K562 (cell line): ENCODE data around the gene HP. TPM values are rescaled to one million over a fixed set of nuclear protein-coding genes. Genes with fewer than 3 reads are reported as not detected.
A peak's percentile ranks its signal among the peaks of the same experiment; 100 is the strongest.

Experiments
- CBX2 ChIP-seq: fragments of 200-600 bp; sonication (generic); IDR thresholded peaks from one replicate; pipeline ENCODE4 v1.6.1; 2012; ENCODE audit warnings: mild to moderate bottlenecking, low read length, inconsistent platforms; ENCODE audit not compliant: insufficient read depth, poor library complexity, severe bottlenecking
- DDX20 ChIP-seq: fragments of 450-650 bp; IDR thresholded peaks from 2 replicates; pipeline ENCODE4 v1.6.1; 2016; ENCODE audit warnings: missing genetic modification characterization, low read depth, mild to moderate bottlenecking, missing compliant biosample characterization, moderate library complexity
- FOXJ3 ChIP-seq: sonication (generic); formaldehyde crosslinking; IDR thresholded peaks from 2 replicates; pipeline ENCODE4 v1.4.0; 2020; ENCODE audit warnings: mild to moderate bottlenecking, missing genetic modification reagents
- MAFG ChIP-seq: fragments of 450-650 bp; conservative IDR thresholded peaks from 2 replicates; pipeline ENCODE4 v1.6.1; 2016; ENCODE audit warnings: missing genetic modification characterization, missing compliant biosample characterization
- NR2C2 ChIP-seq, 2 experiments: fragments of 200-800 bp in 1 of 2; sonication (Bioruptor generic) in 1 of 2; sonication (generic) in 1 of 2; formaldehyde crosslinking in 1 of 2; IDR thresholded peaks; 2 replicates each; pipeline versions ENCODE4 v1.6.1 to v1.8.0; 2016 to 2022; ENCODE audit warnings: mild to moderate bottlenecking in 1 of 2, missing compliant biosample characterization in 1 of 2, missing genetic modification characterization in 1 of 2, missing genetic modification reagents in 1 of 2
- PTBP1 ChIP-seq: fragments of 200-400 bp; formaldehyde crosslinking; IDR thresholded peaks from 2 replicates; pipeline ENCODE4 v1.6.1; 2017; ENCODE audit warnings: low read depth, low read length
- SAFB2 ChIP-seq: fragments of 200-400 bp; formaldehyde crosslinking; IDR thresholded peaks from 2 replicates; pipeline ENCODE4 v1.6.1; 2018; ENCODE audit warnings: borderline replicate concordance, low read length, low read depth, moderate library complexity; ENCODE audit not compliant: severe bottlenecking
- ZFPM2 ChIP-seq: fragments of 250-450 bp; sonication (Bioruptor Pico); IDR thresholded peaks from 2 replicates; pipeline ENCODE4 v1.5.1; 2022; ENCODE audit warnings: mild to moderate bottlenecking
- ZNF143 ChIP-seq: sonication (generic); formaldehyde crosslinking; IDR thresholded peaks from 2 replicates; pipeline ENCODE4 v1.9.0; 2022; ENCODE audit warnings: mild to moderate bottlenecking, missing genetic modification reagents
- ZNF668 ChIP-seq: fragments of 250-450 bp; sonication (Bioruptor Pico); IDR thresholded peaks from 2 replicates; pipeline ENCODE4 v1.8.0; 2022; ENCODE audit warnings: mild to moderate bottlenecking, inconsistent platforms
- ZNF695 ChIP-seq: fragments of 450-650 bp; formaldehyde crosslinking; IDR thresholded peaks from 2 replicates; pipeline ENCODE4 v1.4.0; 2020; ENCODE audit warnings: mild to moderate bottlenecking, moderate library complexity
- polyA plus RNA-seq, 8 experiments: library from polyadenylated mRNA; depleted of rRNA in 4 of 8; stranded (reverse) in 5 of 8; unstranded in 3 of 8; fragments of >200 nt; fragmentation: Nextera tagmentation in 2 of 8; fragmentation: Illumina TruSeq in 1 of 8; extraction: Ambion mirVana in 2 of 8; extraction: Trizol in 1 of 8; gene quantifications; 2 replicates each; pipeline versions ENCODE4 v1.2.1 to v1.2.3, GENCODE V29; 2011 to 2014; ENCODE audit warnings: inconsistent platforms in 1 of 8, missing spikeins in 1 of 8
- total RNA-seq, 7 experiments: library from RNA; depleted of rRNA in 6 of 7; stranded (reverse); fragments of >200 nt in 6 of 7; fragmentation: Illumina TruSeq in 2 of 7; extraction: Trizol in 2 of 7; gene quantifications; 2 replicates each; pipeline versions ENCODE4 v1.2.1 to v1.2.3, GENCODE V29; 2011 to 2021; ENCODE audit warnings: low replicate concordance in 1 of 7
- TF ChIP-seq, protein P1 (sequence below): sonication (generic); formaldehyde crosslinking; IDR thresholded peaks from 2 replicates; pipeline ENCODE4 v1.8.0; 2022; ENCODE audit warnings: missing genetic modification reagents, mild to moderate bottlenecking, borderline replicate concordance
- TF ChIP-seq, protein P2 (sequence below), 2 experiments: IDR thresholded peaks; 2 replicates each; pipeline ENCODE4 v1.6.1; 2012; ENCODE audit warnings: improper control_type of control experiment in 2 of 2, low read depth in 2 of 2, low read length in 2 of 2, borderline replicate concordance in 1 of 2
- TF ChIP-seq, protein P3 (sequence below): fragments of 250-450 bp; sonication (Bioruptor Pico); IDR thresholded peaks from 2 replicates; pipeline ENCODE4 v1.9.0; 2021; ENCODE audit warnings: mild to moderate bottlenecking, inconsistent platforms
- TF ChIP-seq, protein P4 (sequence below): sonication (generic); formaldehyde crosslinking; IDR thresholded peaks from 2 replicates; pipeline ENCODE4 v1.8.0; 2022; ENCODE audit warnings: mild to moderate bottlenecking, missing genetic modification reagents
- TF ChIP-seq, protein P5 (sequence below): fragments of 200-800 bp; sonication (Bioruptor generic); IDR thresholded peaks from 2 replicates; pipeline ENCODE4 v1.6.1; 2017; ENCODE audit warnings: missing genetic modification characterization, missing compliant biosample characterization

HP gene
- total and polyA plus RNA-seq, 9 of the 15 experiments (the other 6 are each of a cell fraction or from before 2014, with no cell fraction given), result 0.04 to 8.7 TPM; not detected in 7

DNA sequence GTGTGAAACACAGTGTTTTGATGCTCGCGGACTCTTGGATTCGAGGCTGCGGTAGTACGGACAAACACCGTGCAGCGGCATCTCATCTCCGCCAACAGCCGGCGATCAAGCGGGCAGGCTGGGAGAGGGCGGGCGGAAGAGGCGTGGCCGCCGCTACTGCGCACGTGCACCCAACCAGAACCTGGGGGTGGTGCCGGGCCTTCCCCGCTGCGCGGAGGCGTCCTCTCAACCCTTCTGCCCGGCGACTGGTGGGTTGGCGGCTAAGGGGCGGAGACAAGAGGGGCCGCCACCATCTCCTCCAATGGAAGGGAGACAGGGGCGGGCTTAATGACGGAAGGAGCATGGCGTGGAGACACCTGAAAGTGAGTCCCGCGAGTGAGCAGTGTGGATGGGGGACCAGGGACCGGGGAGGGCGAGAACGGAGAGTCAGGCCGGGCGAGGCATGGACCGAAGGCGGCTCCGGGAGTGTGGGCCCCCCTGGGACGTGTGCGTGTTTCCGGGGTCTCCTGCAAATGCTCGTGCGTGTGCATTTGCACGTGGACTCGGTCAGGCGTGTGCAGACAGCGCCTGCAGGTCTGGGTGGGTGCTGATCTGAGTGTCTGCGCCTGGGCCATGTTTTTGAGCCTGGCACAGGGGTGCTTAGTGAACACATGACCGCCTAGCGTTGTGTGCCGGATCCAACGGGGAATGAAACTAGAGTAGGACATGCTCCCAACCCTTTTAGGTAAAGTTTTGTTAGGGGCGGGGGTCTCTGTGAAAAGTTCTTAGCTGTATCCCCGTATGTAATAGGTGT lies 45.7 kb upstream of the HP start, which contains the start of gene DHODH (continued):
- TF ChIP-seq SAFB2 (no peak), DDX20 (tag) (no peak), ZNF668 (CRISPR knock-in tag) (no peak), ZNF143 (CRISPR knock-in tag) (no peak), FOXJ3 (CRISPR knock-in tag) (no peak), ZNF695 (no peak), CBX2 (no peak), NR2C2 (CRISPR knock-in tag; IDR thresholded peaks at IDR 0.05) (no peak), NR2C2 (tag; IDR thresholded peaks at IDR 0.05) (peak; percentile 10; the same call in 1 of the 2 replicates), MAFG (tag) (no peak), PTBP1 (no peak), ZFPM2 (CRISPR knock-in tag) (no peak)
- TF ChIP-seq, protein P1, sequence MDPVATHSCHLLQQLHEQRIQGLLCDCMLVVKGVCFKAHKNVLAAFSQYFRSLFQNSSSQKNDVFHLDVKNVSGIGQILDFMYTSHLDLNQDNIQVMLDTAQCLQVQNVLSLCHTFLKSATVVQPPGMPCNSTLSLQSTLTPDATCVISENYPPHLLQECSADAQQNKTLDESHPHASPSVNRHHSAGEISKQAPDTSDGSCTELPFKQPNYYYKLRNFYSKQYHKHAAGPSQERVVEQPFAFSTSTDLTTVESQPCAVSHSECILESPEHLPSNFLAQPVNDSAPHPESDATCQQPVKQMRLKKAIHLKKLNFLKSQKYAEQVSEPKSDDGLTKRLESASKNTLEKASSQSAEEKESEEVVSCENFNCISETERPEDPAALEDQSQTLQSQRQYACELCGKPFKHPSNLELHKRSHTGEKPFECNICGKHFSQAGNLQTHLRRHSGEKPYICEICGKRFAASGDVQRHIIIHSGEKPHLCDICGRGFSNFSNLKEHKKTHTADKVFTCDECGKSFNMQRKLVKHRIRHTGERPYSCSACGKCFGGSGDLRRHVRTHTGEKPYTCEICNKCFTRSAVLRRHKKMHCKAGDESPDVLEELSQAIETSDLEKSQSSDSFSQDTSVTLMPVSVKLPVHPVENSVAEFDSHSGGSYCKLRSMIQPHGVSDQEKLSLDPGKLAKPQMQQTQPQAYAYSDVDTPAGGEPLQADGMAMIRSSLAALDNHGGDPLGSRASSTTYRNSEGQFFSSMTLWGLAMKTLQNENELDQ, result no peak
- TF ChIP-seq, protein P2, sequence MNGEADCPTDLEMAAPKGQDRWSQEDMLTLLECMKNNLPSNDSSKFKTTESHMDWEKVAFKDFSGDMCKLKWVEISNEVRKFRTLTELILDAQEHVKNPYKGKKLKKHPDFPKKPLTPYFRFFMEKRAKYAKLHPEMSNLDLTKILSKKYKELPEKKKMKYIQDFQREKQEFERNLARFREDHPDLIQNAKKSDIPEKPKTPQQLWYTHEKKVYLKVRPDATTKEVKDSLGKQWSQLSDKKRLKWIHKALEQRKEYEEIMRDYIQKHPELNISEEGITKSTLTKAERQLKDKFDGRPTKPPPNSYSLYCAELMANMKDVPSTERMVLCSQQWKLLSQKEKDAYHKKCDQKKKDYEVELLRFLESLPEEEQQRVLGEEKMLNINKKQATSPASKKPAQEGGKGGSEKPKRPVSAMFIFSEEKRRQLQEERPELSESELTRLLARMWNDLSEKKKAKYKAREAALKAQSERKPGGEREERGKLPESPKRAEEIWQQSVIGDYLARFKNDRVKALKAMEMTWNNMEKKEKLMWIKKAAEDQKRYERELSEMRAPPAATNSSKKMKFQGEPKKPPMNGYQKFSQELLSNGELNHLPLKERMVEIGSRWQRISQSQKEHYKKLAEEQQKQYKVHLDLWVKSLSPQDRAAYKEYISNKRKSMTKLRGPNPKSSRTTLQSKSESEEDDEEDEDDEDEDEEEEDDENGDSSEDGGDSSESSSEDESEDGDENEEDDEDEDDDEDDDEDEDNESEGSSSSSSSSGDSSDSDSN (IDR thresholded peaks at IDR 0.05; ENCODE audit: borderline replicate concordance in 1 of 2, low read depth in 2 of 2, low read length in 2 of 2), result 0 out of 4 replicates have a peak, but pooled peaks have one; percentile 28 to 33
- TF ChIP-seq, protein P3, sequence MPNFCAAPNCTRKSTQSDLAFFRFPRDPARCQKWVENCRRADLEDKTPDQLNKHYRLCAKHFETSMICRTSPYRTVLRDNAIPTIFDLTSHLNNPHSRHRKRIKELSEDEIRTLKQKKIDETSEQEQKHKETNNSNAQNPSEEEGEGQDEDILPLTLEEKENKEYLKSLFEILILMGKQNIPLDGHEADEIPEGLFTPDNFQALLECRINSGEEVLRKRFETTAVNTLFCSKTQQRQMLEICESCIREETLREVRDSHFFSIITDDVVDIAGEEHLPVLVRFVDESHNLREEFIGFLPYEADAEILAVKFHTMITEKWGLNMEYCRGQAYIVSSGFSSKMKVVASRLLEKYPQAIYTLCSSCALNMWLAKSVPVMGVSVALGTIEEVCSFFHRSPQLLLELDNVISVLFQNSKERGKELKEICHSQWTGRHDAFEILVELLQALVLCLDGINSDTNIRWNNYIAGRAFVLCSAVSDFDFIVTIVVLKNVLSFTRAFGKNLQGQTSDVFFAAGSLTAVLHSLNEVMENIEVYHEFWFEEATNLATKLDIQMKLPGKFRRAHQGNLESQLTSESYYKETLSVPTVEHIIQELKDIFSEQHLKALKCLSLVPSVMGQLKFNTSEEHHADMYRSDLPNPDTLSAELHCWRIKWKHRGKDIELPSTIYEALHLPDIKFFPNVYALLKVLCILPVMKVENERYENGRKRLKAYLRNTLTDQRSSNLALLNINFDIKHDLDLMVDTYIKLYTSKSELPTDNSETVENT (CRISPR knock-in tag), result 0 out of 2 replicates have a peak, but pooled peaks have one; percentile 10
- TF ChIP-seq, protein P4, sequence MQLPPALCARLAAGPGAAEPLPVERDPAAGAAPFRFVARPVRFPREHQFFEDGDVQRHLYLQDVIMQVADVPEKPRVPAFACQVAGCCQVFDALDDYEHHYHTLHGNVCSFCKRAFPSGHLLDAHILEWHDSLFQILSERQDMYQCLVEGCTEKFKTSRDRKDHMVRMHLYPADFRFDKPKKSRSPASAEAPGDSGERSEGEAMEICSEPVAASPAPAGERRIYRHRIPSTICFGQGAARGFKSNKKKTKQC (CRISPR knock-in tag), result peak; percentile 89
- TF ChIP-seq, protein P5, sequence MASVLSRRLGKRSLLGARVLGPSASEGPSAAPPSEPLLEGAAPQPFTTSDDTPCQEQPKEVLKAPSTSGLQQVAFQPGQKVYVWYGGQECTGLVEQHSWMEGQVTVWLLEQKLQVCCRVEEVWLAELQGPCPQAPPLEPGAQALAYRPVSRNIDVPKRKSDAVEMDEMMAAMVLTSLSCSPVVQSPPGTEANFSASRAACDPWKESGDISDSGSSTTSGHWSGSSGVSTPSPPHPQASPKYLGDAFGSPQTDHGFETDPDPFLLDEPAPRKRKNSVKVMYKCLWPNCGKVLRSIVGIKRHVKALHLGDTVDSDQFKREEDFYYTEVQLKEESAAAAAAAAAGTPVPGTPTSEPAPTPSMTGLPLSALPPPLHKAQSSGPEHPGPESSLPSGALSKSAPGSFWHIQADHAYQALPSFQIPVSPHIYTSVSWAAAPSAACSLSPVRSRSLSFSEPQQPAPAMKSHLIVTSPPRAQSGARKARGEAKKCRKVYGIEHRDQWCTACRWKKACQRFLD (CRISPR knock-in tag), result no peak
